Liver (tissue), 3 donors: ENCODE measurements around the gene MICAL2.

Experiments used
- ATF3 ChIP-seq: IDR thresholded peaks from 2 replicates; pipeline ENCODE4 v1.6.1; 2016; ENCODE audit warnings: antibody characterized with exemption
- CTCF ChIP-seq: fragments of 150-350 bp; IDR thresholded peaks from 2 replicates; pipeline ENCODE4 v1.5.1; 2017; ENCODE audit warnings: improper control_type of control experiment, low read depth, low read length; ENCODE audit not compliant: missing input control
- FOXA1 ChIP-seq: IDR thresholded peaks from 2 replicates; pipeline ENCODE4 v1.6.1; 2016; ENCODE audit warnings: antibody characterized with exemption
- JUND ChIP-seq, 2 donors: IDR thresholded peaks; 2 replicates each; pipeline ENCODE4 v1.6.1; 2016; ENCODE audit warnings: antibody characterized with exemption in 2 of 2
- REST ChIP-seq: IDR thresholded peaks from 2 replicates; pipeline ENCODE4 v1.6.1; 2016; ENCODE audit warnings: antibody characterized with exemption, mild to moderate bottlenecking
- YY1 ChIP-seq: IDR thresholded peaks from 2 replicates; pipeline ENCODE4 v1.6.1; 2016; ENCODE audit warnings: antibody characterized with exemption, mild to moderate bottlenecking
- donor health status: healthy.
- donor health status: healthy.

GRCh38 chr11:12207384-12208150 is 97.2 kb downstream of the MICAL2 start:
- TF ChIP-seq ATF3, result no peak
- no peak for TF ChIP-seq CTCF
- TF ChIP-seq REST, result no peak
- no peak for TF ChIP-seq FOXA1
- no peak for TF ChIP-seq YY1
- no peak for TF ChIP-seq JUND (IDR thresholded peaks at IDR 0.05)
